Hepatic stellate cell (primary cell): Measurements from ENCODE around the gene TLE2.
"Not testable (repeated sequence)": the region's sequence is repeated elsewhere in the genome, so short reads cannot be mapped to it uniquely, and the experiment has no call there.

Experiments used
- DNase-seq: peaks from one replicate; pipeline ENCODE4 v3.0.0; 2011; ENCODE audit warnings: low spot score

Gene TLE2

GRCh38 chr19:3012621-3013262 lies 16.3 kb downstream of the TLE2 start:
- no peak for DNase-seq

GRCh38 chr19:3012059-3012458 lies 17.0 kb downstream of the TLE2 start:
- DNase-seq = not testable (repeated sequence)

DNA sequence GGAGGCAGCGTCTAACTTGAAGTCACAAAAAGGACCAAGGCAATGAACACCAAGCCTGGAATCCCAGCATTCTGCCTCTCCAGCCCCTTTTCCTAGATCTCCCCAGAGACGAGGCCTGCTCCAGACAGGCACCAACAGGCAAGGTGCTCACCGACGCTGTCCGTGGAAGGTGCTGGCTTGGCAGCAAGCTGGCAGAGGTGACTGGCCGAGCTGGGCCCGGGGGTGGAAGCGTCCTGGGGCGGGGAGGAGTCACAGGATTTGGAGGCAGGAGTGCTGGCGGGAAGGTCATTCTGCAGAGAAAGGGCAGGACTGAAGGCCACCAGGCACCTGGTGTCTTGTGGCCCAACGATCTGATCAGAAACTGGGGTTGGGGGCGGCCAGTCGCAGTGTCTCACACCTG lies 18.2 kb downstream of the TLE2 start:
- DNase-seq = no peak

- no peak for DNase-seq
Measured at GRCh38 chr19:3008994-3009393, 20.1 kb downstream of the TLE2 start.

- DNase-seq = no peak
Measured at GRCh38 chr19:3007975-3008374, 21.1 kb downstream of the TLE2 start.

- DNase-seq = no peak
Measured at GRCh38 chr19:3006075-3006767, 22.9 kb downstream of the TLE2 start.

GRCh38 chr19:3005345-3005744 lies 23.7 kb downstream of the TLE2 start:
- DNase-seq = no peak

DNA sequence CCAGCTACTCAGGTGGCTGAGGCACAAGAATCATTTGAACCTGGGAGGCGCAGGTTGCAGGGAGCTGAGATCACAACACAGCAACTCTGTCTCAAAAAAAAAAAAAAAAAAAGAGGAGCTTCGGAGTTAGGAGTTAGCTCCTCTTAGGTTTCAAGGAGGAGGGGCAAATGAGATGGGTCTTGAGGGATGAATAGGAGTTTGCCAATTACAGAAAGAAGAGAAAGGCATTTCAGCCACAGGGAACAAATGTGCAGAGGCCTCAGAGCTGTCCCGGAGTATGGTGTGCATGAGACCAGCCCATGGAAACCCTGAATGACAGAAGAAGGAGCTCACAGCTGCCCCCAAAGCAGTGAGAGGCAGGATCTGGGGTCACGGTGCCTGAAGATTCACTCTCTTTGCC lies 24.6 kb downstream of the TLE2 start:
- DNase-seq = no peak

DNA sequence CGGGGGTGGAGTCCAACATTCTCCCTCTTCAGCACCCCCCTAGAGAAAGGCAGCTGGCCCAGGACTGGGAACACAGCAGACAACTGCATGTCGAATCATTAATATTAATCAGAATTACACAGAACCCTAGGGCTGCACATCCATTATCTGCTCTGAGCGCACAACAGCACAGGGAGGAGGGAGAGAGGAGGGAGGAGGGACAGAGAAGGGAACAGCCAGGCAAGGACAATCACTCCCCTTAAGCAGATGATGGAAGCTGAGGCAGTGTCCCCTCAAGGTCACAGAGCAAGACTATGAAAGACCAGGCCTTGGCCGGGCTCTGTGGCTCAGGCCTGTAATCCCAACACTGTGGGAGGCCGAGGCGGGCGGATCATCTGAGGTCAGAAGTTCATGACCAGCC lies 26.0 kb downstream of the TLE2 start:
- no peak for DNase-seq

- DNase-seq = no peak
Measured at GRCh38 chr19:3001235-3001800, 27.8 kb downstream of the TLE2 start.

- DNase-seq = no peak
Measured at GRCh38 chr19:2998642-2999041, 30.4 kb downstream of the TLE2 start.

GRCh38 chr19:2997720-2998119 lies 31.4 kb downstream of the TLE2 start:
- no peak for DNase-seq

- no peak for DNase-seq
Measured at GRCh38 chr19:2994588-2995131, 34.4 kb downstream of the TLE2 start.

DNA sequence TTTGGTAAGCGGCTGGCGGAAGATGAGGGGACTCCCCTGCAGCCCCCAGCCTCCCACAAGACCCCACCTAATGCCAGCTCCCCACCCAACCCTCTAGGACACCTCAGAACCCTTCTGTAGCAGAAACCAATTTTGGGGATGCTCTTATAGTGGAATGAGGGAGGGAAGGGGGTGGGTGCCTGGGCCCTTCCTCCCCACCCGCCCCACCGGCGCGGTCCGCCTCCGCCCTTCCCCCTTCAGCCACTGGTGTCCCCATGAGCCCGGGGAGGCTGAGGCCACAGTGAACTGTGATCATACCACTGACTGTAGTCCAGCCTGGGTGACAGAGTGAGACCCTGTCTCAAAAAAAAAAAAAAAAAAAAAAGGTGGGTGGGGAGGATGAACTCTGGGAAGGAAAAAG lies 35.5 kb downstream of the TLE2 start:
- DNase-seq = no peak

- DNase-seq = no peak
Measured at GRCh38 chr19:2992958-2993357, 36.1 kb downstream of the TLE2 start.

DNA sequence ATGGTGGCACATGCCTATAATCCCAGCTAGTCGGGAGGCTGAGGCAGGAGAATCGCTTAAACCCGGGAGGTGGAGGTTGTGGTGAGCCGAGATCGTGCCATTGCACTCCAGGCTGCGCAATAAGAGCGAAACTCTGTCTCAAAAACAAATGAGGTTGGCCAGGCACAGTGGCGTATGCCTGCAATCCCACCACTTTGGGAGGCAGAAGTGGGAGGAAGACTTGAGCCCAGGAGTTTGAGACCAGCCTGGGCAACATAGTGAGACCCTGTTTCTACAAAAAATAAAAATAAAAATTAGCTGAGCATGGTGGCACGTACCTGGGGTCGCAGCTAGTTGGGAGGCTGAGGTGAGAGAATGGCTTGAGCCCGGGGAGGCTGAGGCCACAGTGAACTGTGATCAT lies 36.7 kb downstream of the TLE2 start:
- not testable (repeated sequence) for DNase-seq

DNA sequence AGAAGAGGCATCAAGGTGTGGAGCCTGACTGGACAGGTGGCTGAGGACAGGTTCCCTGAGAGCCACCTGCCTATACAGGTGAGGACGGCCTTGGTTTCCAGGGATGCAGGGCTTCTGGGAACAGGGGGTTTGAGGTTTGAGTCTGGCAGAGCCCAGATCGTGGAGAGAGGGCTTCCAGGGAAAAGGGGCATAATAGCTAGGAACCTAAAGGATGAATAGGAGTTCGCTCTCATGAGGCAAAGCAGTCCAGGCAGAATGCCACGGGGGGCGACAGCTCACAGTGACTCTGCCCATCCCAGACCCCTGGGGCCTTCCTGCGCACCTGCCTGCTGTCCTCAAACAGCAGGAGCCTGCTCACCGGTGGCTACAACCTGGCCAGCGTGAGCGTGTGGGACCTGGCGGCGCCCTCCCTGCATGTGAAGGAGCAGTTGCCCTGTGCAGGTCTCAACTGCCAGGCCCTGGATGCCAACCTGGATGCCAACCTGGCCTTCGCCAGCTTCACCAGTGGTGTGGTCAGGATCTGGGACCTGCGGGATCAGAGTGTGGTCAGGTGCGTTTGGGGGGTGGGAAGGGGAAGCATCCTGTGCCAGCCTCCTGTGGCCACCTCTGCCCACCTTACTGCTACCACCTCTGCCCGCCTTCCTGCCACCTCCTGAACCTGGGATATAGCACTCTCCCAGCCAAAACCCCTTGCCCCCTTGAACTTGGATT lies 39.7 kb downstream of the TLE2 start:
- DNase-seq = no peak

DNA sequence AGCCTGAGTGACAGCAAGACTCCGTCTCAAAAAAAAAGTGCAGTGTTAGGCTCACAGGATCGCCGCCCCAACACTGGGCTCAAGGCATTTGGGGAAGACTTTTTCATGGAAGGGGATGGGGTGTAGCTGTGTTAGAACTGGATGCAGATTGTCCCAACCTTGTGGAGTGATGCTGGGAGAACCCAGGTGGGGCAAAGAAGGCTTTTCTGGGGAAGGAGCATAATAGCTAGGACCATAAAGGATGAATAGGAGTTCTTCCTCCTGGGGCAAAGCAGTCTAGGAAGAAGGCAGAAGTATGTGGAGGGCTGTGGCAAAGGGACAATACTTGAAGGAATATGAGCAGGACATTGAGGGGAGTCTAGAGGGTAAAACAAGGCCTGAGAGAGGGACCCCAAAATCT lies 40.5 kb downstream of the TLE2 start:
- DNase-seq = no peak

GRCh38 chr19:2987797-2988196 lies 41.3 kb downstream of the TLE2 start:
- no peak for DNase-seq

GRCh38 chr19:2986951-2987524 lies 42.0 kb downstream of the TLE2 start:
- no peak for DNase-seq

DNA sequence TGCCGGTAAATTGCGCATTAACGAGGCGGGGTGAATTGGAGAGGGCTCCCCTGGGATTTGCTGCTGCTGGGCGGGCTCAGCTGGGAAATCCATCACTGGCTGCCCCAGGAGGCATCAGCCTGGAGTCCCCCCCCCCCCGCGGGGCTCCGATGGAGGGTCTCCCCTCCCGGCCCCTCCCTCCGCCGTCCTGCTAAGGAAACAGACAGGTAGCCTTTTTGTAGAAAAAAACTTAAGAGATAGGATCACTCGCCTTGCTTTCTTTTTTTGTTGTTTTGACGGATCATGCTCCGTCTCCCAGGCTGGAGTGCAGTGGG lies 44.9 kb downstream of the TLE2 start:
- no peak for DNase-seq

GRCh38 chr19:2983351-2984214 lies 45.5 kb downstream of the TLE2 start:
- peak; percentile 44 for DNase-seq
